ENCODE data around the gene ALDH16A1.

Gene ALDH16A1

GRCh38 chr19:49515767-49516166 is 62.7 kb downstream of the ALDH16A1 start:
- DNase-seq (ENCODE audit: low spot score): no peak

- DNase-seq (ENCODE audit: low spot score): no peak
Observed at GRCh38 chr19:49518033-49518432, 65.0 kb downstream of the ALDH16A1 start.

All from CD4-positive, alpha-beta T cell treated with Interleukin-15 for 4 hours (primary cell).